ENCODE results near the gene DLG5.

The DLG5 gene

DNA sequence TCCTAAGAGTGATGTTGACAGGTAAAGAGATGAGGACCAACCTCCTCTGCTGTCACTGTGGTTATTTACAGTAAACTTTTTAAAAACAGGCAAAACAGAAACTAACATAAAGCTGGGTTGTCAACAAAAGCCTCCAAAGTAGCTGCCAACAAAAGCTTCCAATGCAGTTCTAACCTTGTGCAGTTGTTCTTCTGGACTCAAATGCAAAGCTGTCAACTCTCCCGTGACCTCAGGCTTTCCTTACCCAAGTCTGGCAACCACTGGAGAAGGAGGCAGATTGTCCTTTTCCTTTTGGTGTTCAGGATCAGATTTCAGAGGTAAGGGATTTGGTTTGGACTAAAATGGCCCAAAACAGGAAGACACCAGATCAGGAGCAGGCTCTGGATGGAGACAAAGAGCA lies 63.1 kb downstream of the DLG5 start:
- DNase-seq (ENCODE audit: low read depth): peak; percentile 19
- no peak for TF ChIP-seq CTCF (conservative IDR thresholded peaks at IDR 0.05; ENCODE audit: low read depth, low read length)

GRCh38 chr10:77862595-77862994 lies 64.0 kb downstream of the DLG5 start:
- DNase-seq (ENCODE audit: low read depth): no peak
- no peak for TF ChIP-seq CTCF (conservative IDR thresholded peaks at IDR 0.05; ENCODE audit: low read depth, low read length)
- no peak overlapping the region for H3K4me3 ChIP-seq (ENCODE audit: low read depth, low read length)

More for the DNA sequence above, 63.1 kb downstream of the DLG5 start:
- H3K4me3 ChIP-seq (ENCODE audit: low read depth, low read length): no peak overlapping the region

GRCh38 chr10:77861366-77861765 lies 65.2 kb downstream of the DLG5 start:
- no peak for DNase-seq (ENCODE audit: low read depth)
- H3K4me3 ChIP-seq (ENCODE audit: low read depth, low read length): no peak overlapping the region
- TF ChIP-seq CTCF (conservative IDR thresholded peaks at IDR 0.05; ENCODE audit: low read depth, low read length): no peak

- DNase-seq (ENCODE audit: low read depth): no peak
- no peak for TF ChIP-seq CTCF (conservative IDR thresholded peaks at IDR 0.05; ENCODE audit: low read depth, low read length)
- H3K4me3 ChIP-seq (ENCODE audit: low read depth, low read length): no peak overlapping the region
Measured at GRCh38 chr10:77859865-77860282, 66.7 kb downstream of the DLG5 start.

GRCh38 chr10:77859200-77859864 lies 67.2 kb downstream of the DLG5 start:
- no peak for TF ChIP-seq CTCF (conservative IDR thresholded peaks at IDR 0.05; ENCODE audit: low read depth, low read length)
- DNase-seq (ENCODE audit: low read depth): no peak
- no peak overlapping the region for H3K4me3 ChIP-seq (ENCODE audit: low read depth, low read length)

DNA sequence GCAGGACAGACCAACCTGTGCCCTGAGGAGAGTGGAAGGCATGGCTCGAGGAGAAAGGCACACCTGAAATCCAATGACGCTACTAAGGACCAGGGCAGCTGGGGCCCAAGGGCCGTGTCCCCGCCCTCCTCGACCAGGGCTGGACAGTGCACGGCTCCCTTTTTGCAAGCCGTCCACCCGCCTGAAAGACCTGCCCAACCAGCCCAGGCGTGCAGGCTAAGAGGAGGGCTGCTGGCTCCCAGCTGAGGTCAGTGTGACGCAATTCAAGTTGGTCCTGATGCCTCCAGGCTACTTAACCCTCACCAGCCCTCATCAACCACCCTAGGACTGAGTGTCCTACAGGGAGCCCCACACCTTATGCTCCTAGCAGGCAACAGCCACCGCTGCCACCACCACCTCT lies 69.3 kb downstream of the DLG5 start:
- DNase-seq (ENCODE audit: low read depth): no peak
- TF ChIP-seq CTCF (conservative IDR thresholded peaks at IDR 0.05; ENCODE audit: low read depth, low read length): no peak

GRCh38 chr10:77856566-77856965 lies 70.0 kb downstream of the DLG5 start:
- no peak for DNase-seq (ENCODE audit: low read depth)
- no peak for TF ChIP-seq CTCF (conservative IDR thresholded peaks at IDR 0.05; ENCODE audit: low read depth, low read length)
- H3K4me3 ChIP-seq (ENCODE audit: low read depth, low read length): no peak overlapping the region

More for the DNA sequence above, 69.3 kb downstream of the DLG5 start:
- H3K4me3 ChIP-seq (ENCODE audit: low read depth, low read length): no peak overlapping the region

All from choroid plexus epithelial cell (primary cell).